H1 (cell line): ENCODE measurements around the gene TMEM232. TPM values are rescaled to one million over a fixed set of nuclear protein-coding genes. Genes with fewer than 3 reads are reported as not detected.

Source experiments
- CTCF ChIA-PET: fragments of 300-600 bp; sonication (Branson Sonifier 250); formaldehyde crosslinking; loops from one replicate; lab custom pipeline; 2021; ENCODE audit not compliant: partially characterized antibody; lab: Charles Lee
- POLR2A ChIA-PET: fragments of 300-600 bp; sonication (Branson Sonifier 250); formaldehyde crosslinking; loops from one replicate; lab custom pipeline; 2021; ENCODE audit warnings: inconsistent platforms; ENCODE audit not compliant: partially characterized antibody; lab: Charles Lee
- DNase-seq, 2 experiments: peaks; one replicate each; pipeline versions ENCODE4 v3.0.0 to v3.0.0-alpha.2; 2010 to 2022; ENCODE audit warnings: low spot score in 2 of 2, low read depth in 1 of 2, mixed read lengths in 1 of 2
- FAIRE-seq: peaks from 2 replicates; lab custom pipeline; 2011; peaks lifted over from hg19 to GRCh38; lab: Jason Lieb, UNC
- H2AFZ ChIP-seq: 2 replicates; pipeline ENCODE4 v1.8.1; 2012; ENCODE audit warnings: low read length, inconsistent platforms
- H2AK5ac ChIP-seq: 2 replicates; pipeline ENCODE4 v1.6.1; 2013; ENCODE audit warnings: low read depth, low read length
- H2BK120ac ChIP-seq: replicated peaks from 2 replicates; pipeline ENCODE3; 2013; ENCODE audit warnings: low read depth, low read length, inconsistent platforms
- H2BK12ac ChIP-seq: 2 replicates; pipeline ENCODE4 v1.6.1; 2013; ENCODE audit warnings: low read depth, low read length
- H2BK15ac ChIP-seq: 2 replicates; pipeline ENCODE4 v1.6.1; 2013; ENCODE audit warnings: low read length
- H2BK20ac ChIP-seq: 2 replicates; pipeline ENCODE4 v1.6.1; 2013; ENCODE audit warnings: low read length
- H2BK5ac ChIP-seq: 2 replicates; pipeline ENCODE4 v1.6.1; 2013; ENCODE audit warnings: low read depth, low read length
- H3K14ac ChIP-seq: 2 replicates; pipeline ENCODE4 v1.6.1; 2013; ENCODE audit warnings: inconsistent platforms; ENCODE audit not compliant: insufficient read length
- H3K18ac ChIP-seq: 2 replicates; pipeline ENCODE4 v1.6.1; 2013; ENCODE audit warnings: low read length; ENCODE audit errors: extremely low read depth
- H3K23ac ChIP-seq: 2 replicates; pipeline ENCODE4 v1.6.1; 2013; ENCODE audit warnings: inconsistent platforms; ENCODE audit not compliant: insufficient read length
- H3K23me2 ChIP-seq: 2 replicates; pipeline ENCODE4 v1.6.1; 2013; ENCODE audit warnings: low read depth, low read length
- H3K27ac ChIP-seq: 2 replicates; pipeline ENCODE4 v1.6.1; 2011; ENCODE audit warnings: low read depth, low read length, inconsistent platforms
- H3K27me3 ChIP-seq, 4 experiments: replicated peaks in 1 of 4; 1 replicate in 1 of 4; 2 replicates in 3 of 4; pipeline versions ENCODE4 v1.6.1 to v1.8.1; 2011 to 2013; ENCODE audit warnings: low read length in 3 of 4, mild to moderate bottlenecking in 3 of 4, inconsistent platforms in 2 of 4, mixed read lengths in 2 of 4, moderate library complexity in 1 of 4; ENCODE audit not compliant: control insufficient read depth in 3 of 4, insufficient read depth in 3 of 4; ENCODE audit errors: extremely low read depth in 1 of 4
- H3K36me3 ChIP-seq, 4 experiments: 2 replicates each; pipeline versions ENCODE4 v1.6.1 to v1.8.1; 2011 to 2013; ENCODE audit warnings: mild to moderate bottlenecking in 4 of 4, low read length in 3 of 4, moderate library complexity in 2 of 4, control low read depth in 1 of 4, inconsistent platforms in 1 of 4; ENCODE audit not compliant: insufficient read depth in 4 of 4, control insufficient read depth in 2 of 4
- H3K4ac ChIP-seq: replicated peaks from 2 replicates; pipeline ENCODE3; 2013; ENCODE audit warnings: low read length, low read depth, mixed read lengths, inconsistent platforms; ENCODE audit not compliant: insufficient read length
- H3K4me1 ChIP-seq, 4 experiments: replicated peaks in 1 of 4; 1 replicate in 1 of 4; 2 replicates in 3 of 4; pipeline versions ENCODE4 v1.6.1 to v1.8.1; 2011 to 2013; ENCODE audit warnings: low read length in 3 of 4, inconsistent platforms in 2 of 4, mixed read lengths in 1 of 4; ENCODE audit not compliant: insufficient read depth in 4 of 4, control insufficient read depth in 3 of 4
- H3K4me2 ChIP-seq, 2 experiments: 2 replicates each; pipeline versions ENCODE4 v1.6.1 to v1.8.1; 2011 to 2013; ENCODE audit warnings: low read depth in 2 of 2, low read length in 2 of 2, control low read depth in 1 of 2, inconsistent platforms in 1 of 2, mild to moderate bottlenecking in 1 of 2; ENCODE audit not compliant: insufficient read depth in 1 of 2
- H3K4me3 ChIP-seq, 4 experiments: fragments of 200-600, 300-600 bp in 1 of 4; sonication (generic), shearing (Covaris generic), sonication (Bioruptor Twin) in 1 of 4; 2 replicates each; pipeline versions ENCODE4 v1.5.1 to v1.8.1; 2011 to 2016; ENCODE audit warnings: low read length in 4 of 4, low read depth in 3 of 4, control low read depth in 2 of 4, inconsistent platforms in 2 of 4, mild to moderate bottlenecking in 2 of 4, mixed read lengths in 1 of 4, moderate library complexity in 1 of 4; ENCODE audit not compliant: insufficient read depth in 2 of 4; ENCODE audit errors: extremely low read depth in 1 of 4
- H3K56ac ChIP-seq: replicated peaks from 2 replicates; pipeline ENCODE3; 2013; ENCODE audit warnings: low read depth, mild to moderate bottlenecking, mixed read lengths, low read length, inconsistent platforms; ENCODE audit not compliant: insufficient read length
- H3K79me1 ChIP-seq: 2 replicates; pipeline ENCODE4 v1.6.1; 2013; ENCODE audit warnings: low read depth, low read length, control low read depth
- H3K79me2 ChIP-seq, 2 experiments: 2 replicates each; pipeline versions ENCODE4 v1.6.1 to v1.8.1; 2012 to 2013; ENCODE audit warnings: low read length in 2 of 2, mild to moderate bottlenecking in 2 of 2, inconsistent platforms in 1 of 2; ENCODE audit not compliant: insufficient read depth in 2 of 2, control insufficient read depth in 1 of 2
- H3K9ac ChIP-seq, 4 experiments: replicated peaks in 1 of 4; 1 replicate in 1 of 4; 2 replicates in 3 of 4; pipeline versions ENCODE4 v1.6.1 to v1.8.1; 2011 to 2013; ENCODE audit warnings: low read depth in 3 of 4, low read length in 3 of 4, control low read depth in 2 of 4, mild to moderate bottlenecking in 2 of 4, moderate library complexity in 2 of 4, inconsistent platforms in 1 of 4; ENCODE audit errors: extremely low read depth in 1 of 4
- H3K9me3 ChIP-seq, 2 experiments: 2 replicates each; pipeline versions ENCODE4 v1.6.1 to v1.8.1; 2012 to 2013; ENCODE audit warnings: mild to moderate bottlenecking in 2 of 2, moderate library complexity in 2 of 2, control low read depth in 1 of 2, inconsistent platforms in 1 of 2, low read depth in 1 of 2, low read length in 1 of 2, mixed read lengths in 1 of 2; ENCODE audit not compliant: insufficient read depth in 2 of 2
- H4K20me1 ChIP-seq, 2 experiments: replicated peaks in 1 of 2; 2 replicates each; pipeline versions ENCODE3 to v1.8.1; 2011 to 2013; ENCODE audit warnings: inconsistent platforms in 2 of 2, low read length in 2 of 2, mild to moderate bottlenecking in 1 of 2; ENCODE audit not compliant: insufficient read depth in 2 of 2, control insufficient read depth in 1 of 2
- H4K5ac ChIP-seq: 2 replicates; pipeline ENCODE4 v1.6.1; 2013; ENCODE audit warnings: low read length, low read depth, mixed read lengths, inconsistent platforms; ENCODE audit not compliant: insufficient read length
- H4K8ac ChIP-seq: 2 replicates; pipeline ENCODE4 v1.8.0; 2013; ENCODE audit warnings: mild to moderate bottlenecking, moderate library complexity, low read length, inconsistent platforms; ENCODE audit not compliant: insufficient read depth; ENCODE audit errors: extremely low read depth
- H4K91ac ChIP-seq: replicated peaks from 2 replicates; pipeline ENCODE3; 2013; ENCODE audit warnings: low read length, mixed read lengths, inconsistent platforms; ENCODE audit not compliant: insufficient read length
- CEBPB ChIP-seq: IDR thresholded peaks from 2 replicates; pipeline ENCODE4 v1.6.1; 2012; ENCODE audit warnings: low read depth, low read length
- EGR1 ChIP-seq: IDR thresholded peaks from 2 replicates; pipeline ENCODE4 v1.6.1; 2011; ENCODE audit warnings: low read depth, low read length, borderline replicate concordance
- EZH2 ChIP-seq: fragments of 200-600 bp; sonication (generic); IDR thresholded peaks from 2 replicates; pipeline ENCODE4 v1.7.1; 2012; ENCODE audit warnings: low read depth, mild to moderate bottlenecking, moderate library complexity, low read length, inconsistent platforms; ENCODE audit not compliant: severe bottlenecking
- POLR2AphosphoS5 ChIP-seq: IDR thresholded peaks from 2 replicates; pipeline ENCODE4 v1.6.1; 2011; ENCODE audit warnings: low read depth, low read length
- TEAD4 ChIP-seq: IDR thresholded peaks from 2 replicates; pipeline ENCODE4 v1.6.1; 2012; ENCODE audit warnings: low read depth, low read length, inconsistent platforms, mixed read lengths
- WGBS, 2 experiments: shearing (Covaris generic) in 1 of 2; methylation state at CpG; one replicate each; pipeline versions ENCODE4 v1.1.6 to v1.1.7; 2013 to 2015; ENCODE audit warnings: low lambda C conversion rate in 2 of 2, mixed read lengths in 2 of 2, inconsistent platforms in 1 of 2, low coverage in 1 of 2, missing lambda C conversion rate in 1 of 2; ENCODE audit not compliant: insufficient replicate concordance in 2 of 2, insufficient coverage in 1 of 2, insufficient read length in 1 of 2; ENCODE audit errors: extremely low coverage in 1 of 2, missing lambda C conversion rate in 1 of 2; 5-methylcytosine and 5-hydroxymethylcytosine counted together
- polyA plus RNA-seq, 7 experiments: library from polyadenylated mRNA; depleted of rRNA in 3 of 7; stranded (reverse) in 5 of 7; unstranded in 2 of 7; fragments of >200 nt in 5 of 7; fragments of 200-250 nt in 2 of 7; gene quantifications; 1 replicate in 5 of 7; 2 replicates in 1 of 7; 4 replicates in 1 of 7; pipeline versions ENCODE4 v1.2.1 to v1.2.3, GENCODE V29; 2011 to 2013; ENCODE audit warnings: missing spikeins in 2 of 7, mixed read lengths in 2 of 7
- total RNA-seq: library from RNA; stranded (reverse); fragmentation: NEBNext Ultra II Directional; extraction: Animal tissue kit (Norgen Biotek cat#: 25700); gene quantifications from 2 replicates; pipeline ENCODE4 v1.2.1, GENCODE V29; 2021
- TF ChIP-seq, protein P1 (sequence below): IDR thresholded peaks from 2 replicates; pipeline ENCODE4 v1.6.1; 2011; ENCODE audit warnings: low read length, improper control_type of control experiment

Gene TMEM232
- total and polyA plus RNA-seq, 2 of the 8 experiments (the other 6 are each of a cell fraction or from before 2014, with no cell fraction given): 0.38 to 1.3 TPM

DNA sequence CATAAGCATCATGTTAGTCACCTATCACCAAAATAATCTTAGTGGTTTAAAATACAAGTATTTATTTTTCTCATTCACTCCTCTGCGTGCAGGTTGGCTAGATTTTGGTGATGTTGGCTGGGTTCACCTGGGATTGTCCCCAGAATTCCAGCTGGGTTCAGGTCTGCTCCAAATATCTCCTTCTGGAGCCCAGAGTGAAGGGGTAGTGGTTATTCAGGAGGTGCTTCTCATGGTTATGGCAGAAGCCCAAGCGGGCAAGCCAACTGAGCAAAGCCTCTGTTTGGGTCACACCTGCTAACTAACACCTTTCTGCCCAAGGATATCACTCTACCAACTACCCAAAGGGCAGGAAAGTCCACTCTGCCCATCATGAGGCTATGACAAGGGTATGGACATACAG is 7.6 kb upstream of the TMEM232 start:
- no peak overlapping the region for H3K27ac ChIP-seq
- H2BK5ac ChIP-seq: no peak overlapping the region
- FAIRE-seq: no peak
- TF ChIP-seq, protein P1, sequence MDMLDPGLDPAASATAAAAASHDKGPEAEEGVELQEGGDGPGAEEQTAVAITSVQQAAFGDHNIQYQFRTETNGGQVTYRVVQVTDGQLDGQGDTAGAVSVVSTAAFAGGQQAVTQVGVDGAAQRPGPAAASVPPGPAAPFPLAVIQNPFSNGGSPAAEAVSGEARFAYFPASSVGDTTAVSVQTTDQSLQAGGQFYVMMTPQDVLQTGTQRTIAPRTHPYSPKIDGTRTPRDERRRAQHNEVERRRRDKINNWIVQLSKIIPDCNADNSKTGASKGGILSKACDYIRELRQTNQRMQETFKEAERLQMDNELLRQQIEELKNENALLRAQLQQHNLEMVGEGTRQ: no peak
- TF ChIP-seq EZH2: no peak
- no peak for TF ChIP-seq CEBPB
- no peak for TF ChIP-seq EGR1
- no peak for TF ChIP-seq POLR2AphosphoS5
- TF ChIP-seq TEAD4: no peak

More for the DNA sequence above, 7.6 kb upstream of the TMEM232 start:
- ChIA-PET POLR2A (no interaction called here), CTCF (interaction anchor here (1.1 kb wide), 1 partner anchor 212 kb away, joined by 3 read pairs; no protein-coding TSS in a partner anchor)
- no peaks in the 10 kb centered on the region for H3K4me1 ChIP-seq
- H3K9ac ChIP-seq: no peak overlapping the region
- no peak overlapping the region for H4K8ac ChIP-seq
- no peak overlapping the region for H3K14ac ChIP-seq
- H2AFZ ChIP-seq: no peak overlapping the region
- no peak overlapping the region for H2BK12ac ChIP-seq
- H4K5ac ChIP-seq: no peak overlapping the region
- no peak overlapping the region for H3K4ac ChIP-seq
- H3K9me3 ChIP-seq: no peaks in the 10 kb centered on the region
- no peaks in the 10 kb centered on the region; the same call in 1 of the 2 replicates for H3K79me1 ChIP-seq
- 84% methylated on average over 2 of the region's 2 CpGs; no CpG with 5 or more reads in 1 of the 2 experiments for WGBS, 2 experiments
- no peak overlapping the region for H3K23ac ChIP-seq
- no peak overlapping the region for H2BK15ac ChIP-seq
- H3K4me2 ChIP-seq: no peak overlapping the region
- no peak overlapping the region for H3K4me3 ChIP-seq
- no peak overlapping the region for H3K56ac ChIP-seq
- no peak overlapping the region for H2AK5ac ChIP-seq
- H4K91ac ChIP-seq: no peak overlapping the region
- no peak for DNase-seq
- no peaks in the 10 kb centered on the region; the same call in 1 of the 2 replicates for H3K23me2 ChIP-seq
- H3K36me3 ChIP-seq: no peaks in the 10 kb centered on the region
- no peak overlapping the region for H2BK20ac ChIP-seq
- peaks cover 0 to 1% (median 0%) of the 10 kb centered on the region in 4 experiments; a peak in 1 of 7 replicates for H3K27me3 ChIP-seq
- no peak overlapping the region for H2BK120ac ChIP-seq
- H3K79me2 ChIP-seq: no peaks in the 10 kb centered on the region
- H3K18ac ChIP-seq: no peak overlapping the region
- no peaks in the 10 kb centered on the region for H4K20me1 ChIP-seq
